GM12878 (cell line): ENCODE results near the gene LCE2A. TPM values are rescaled to one million over a fixed set of nuclear protein-coding genes. Genes with fewer than 3 reads are reported as not detected.

ENCODE experiments used
- ATAC-seq: fragments of 200-7000 bp; cut with Tn5 transposase; 3 replicates; pipeline ENCODE4 v1.9.1; 2020; ENCODE audit warnings: mild to moderate bottlenecking, moderate library complexity
- BruUV-seq: library from RNA; stranded (reverse); fragments of 400-500 nt; replicated peaks from 2 replicates; lab custom pipeline; 2021; lab: Mats Ljungman, UMichigan
- CTCF ChIA-PET: fragments of 300-600 bp; sonication (Branson Sonifier 250); formaldehyde crosslinking; extraction: SDS; loops from one replicate; lab custom pipeline; 2021; ENCODE audit warnings: inconsistent platforms; lab: Yijun Ruan, JAX
- POLR2A ChIA-PET: fragments of 350-600 bp; formaldehyde crosslinking; extraction: SDS; loops from one replicate; lab custom pipeline; 2021; ENCODE audit warnings: inconsistent platforms; lab: Charles Lee
- RAD21 ChIA-PET: fragments of 300-600 bp; sonication (Branson Sonifier 250); formaldehyde crosslinking; loops from one replicate; lab custom pipeline; 2023; ENCODE audit warnings: antibody characterized with exemption; ENCODE audit not compliant: unreplicated experiment; lab: Charles Lee
- SMC1A ChIA-PET: fragments of 300-600 bp; sonication (Branson Sonifier 250); formaldehyde crosslinking; loops from one replicate; lab custom pipeline; 2023; ENCODE audit not compliant: unreplicated experiment, uncharacterized antibody; lab: Charles Lee
- DNase-seq: peaks from one replicate; pipeline ENCODE4 v3.0.0-alpha.2; 2011; ENCODE audit warnings: low read depth, low spot score
- FAIRE-seq: peaks from 3 replicates; lab custom pipeline; 2011; peaks lifted over from hg19 to GRCh38; lab: Jason Lieb, UNC
- H2AFZ ChIP-seq: 2 replicates; pipeline ENCODE4 v1.6.0; 2011; ENCODE audit warnings: low read depth, low read length, control low read depth; ENCODE audit not compliant: control insufficient read depth
- H3K27ac ChIP-seq: 2 replicates; pipeline ENCODE4 v1.5.1; 2011; ENCODE audit warnings: control low read depth; ENCODE audit not compliant: control insufficient read depth, insufficient read depth
- H3K27me3 ChIP-seq, 2 experiments: replicated peaks in 1 of 2; 2 replicates each; pipeline versions ENCODE4 v1.6.0 to v1.6.1; 2011; ENCODE audit warnings: low read length in 1 of 2; ENCODE audit not compliant: control insufficient read depth in 2 of 2, insufficient read depth in 2 of 2
- H3K36me3 ChIP-seq, 2 experiments: 2 replicates each; pipeline ENCODE4 v1.5.1; 2011; ENCODE audit warnings: low read length in 1 of 2; ENCODE audit not compliant: control insufficient read depth in 2 of 2, insufficient read depth in 2 of 2
- H3K4me1 ChIP-seq: 2 replicates; pipeline ENCODE4 v1.6.1; 2011; ENCODE audit warnings: mild to moderate bottlenecking, low read length, moderate library complexity, mixed read lengths; ENCODE audit not compliant: control insufficient read depth, insufficient read depth
- H3K4me2 ChIP-seq: 2 replicates; pipeline ENCODE4 v1.6.0; 2011; ENCODE audit warnings: control low read depth; ENCODE audit not compliant: control insufficient read depth, insufficient read depth
- H3K4me3 ChIP-seq: fragments of 200-600 bp; sonication (generic); 2 replicates; pipeline ENCODE4 v1.5.1; 2016
- H3K79me2 ChIP-seq: 2 replicates; pipeline ENCODE4 v1.6.0; 2011; ENCODE audit warnings: low read length; ENCODE audit not compliant: control insufficient read depth, insufficient read depth
- H3K9ac ChIP-seq: 2 replicates; pipeline ENCODE4 v1.8.0; 2011; ENCODE audit warnings: low read length, control low read depth, mixed read lengths; ENCODE audit not compliant: control insufficient read depth, insufficient read depth
- H3K9me3 ChIP-seq: replicated peaks from 3 replicates; pipeline ENCODE4 v1.5.1; 2011; ENCODE audit warnings: mild to moderate bottlenecking, low read length; ENCODE audit not compliant: control insufficient read depth, insufficient read depth
- H4K20me1 ChIP-seq: 2 replicates; pipeline ENCODE4 v1.6.0; 2011; ENCODE audit not compliant: control insufficient read depth, insufficient read depth
- BMI1 ChIP-seq: fragments of 450-650 bp; IDR thresholded peaks from 2 replicates; pipeline ENCODE4 v1.6.1; 2016; ENCODE audit warnings: mild to moderate bottlenecking, moderate library complexity, borderline replicate concordance
- GABPA ChIP-seq: IDR thresholded peaks from 2 replicates; pipeline ENCODE4 v1.6.1; 2014; ENCODE audit warnings: antibody characterized with exemption, low read depth, mild to moderate bottlenecking, inconsistent platforms
- NFYB ChIP-seq: IDR thresholded peaks from 2 replicates; pipeline ENCODE4 v1.6.1; 2011; ENCODE audit warnings: low read depth, mild to moderate bottlenecking, low read length, improper control_type of control experiment, moderate library complexity; ENCODE audit not compliant: insufficient read depth
- RFX5 ChIP-seq: IDR thresholded peaks from 2 replicates; pipeline ENCODE4 v1.6.1; 2011; ENCODE audit warnings: low read depth, low read length, improper control_type of control experiment
- WGBS: methylation state at CpG from one replicate; pipeline ENCODE4 v1.1.6; 2016; ENCODE audit warnings: low lambda C conversion rate; ENCODE audit not compliant: insufficient replicate concordance, insufficient coverage; ENCODE audit errors: missing lambda C conversion rate; 5-methylcytosine and 5-hydroxymethylcytosine counted together
- in situ Hi-C: fragments of 300-500 bp; cut with MboI; formaldehyde crosslinking; loops from 9 replicates; pipeline ENCODE4 v1.14.3; 2018; ENCODE audit warnings: mixed read lengths
- intact Hi-C: fragments of 100-400 bp; cut with micrococcal nuclease; formaldehyde crosslinking; loops from one replicate; pipeline ENCODE4 v1.14.2; 2022; ENCODE audit not compliant: unreplicated experiment
- polyA plus RNA-seq, 11 experiments: library from polyadenylated mRNA; depleted of rRNA in 4 of 11; unstranded in 6 of 11; stranded (reverse) in 5 of 11; fragments of >200 nt; fragmentation: Nextera tagmentation in 4 of 11; fragmentation: Illumina TruSeq in 1 of 11; extraction: Ambion mirVana in 4 of 11; extraction: Trizol in 1 of 11; gene quantifications; 1 replicate in 1 of 11; 2 replicates in 10 of 11; pipeline versions ENCODE4 v1.2.1 to v1.2.3, GENCODE V29; 2011 to 2016; ENCODE audit warnings: inconsistent platforms in 2 of 11, missing spikeins in 2 of 11, low read depth in 1 of 11
- total RNA-seq, 4 experiments: library from RNA; depleted of rRNA in 3 of 4; stranded (reverse); fragments of >200 nt in 3 of 4; fragmentation: Illumina TruSeq in 1 of 4; extraction: Trizol in 1 of 4; gene quantifications; 2 replicates each; pipeline versions ENCODE4 v1.2.1 to v1.2.3, GENCODE V29; 2013 to 2021
- TF ChIP-seq, protein P1 (sequence below): fragments of 450-650 bp; IDR thresholded peaks from 2 replicates; pipeline ENCODE4 v1.6.1; 2018; ENCODE audit warnings: mild to moderate bottlenecking, low read depth, moderate library complexity; ENCODE audit not compliant: partially characterized antibody
- TF ChIP-seq, protein P2 (sequence below): IDR thresholded peaks from 2 replicates; pipeline ENCODE4 v1.6.1; 2011; ENCODE audit warnings: borderline replicate concordance, low read depth, mild to moderate bottlenecking, moderate library complexity, mixed read lengths, low read length; ENCODE audit not compliant: insufficient read depth; ENCODE audit errors: extremely low read length

LCE2A gene
- total and polyA plus RNA-seq, 10 of the 15 experiments (the other 5 are each of a cell fraction or from before 2014, with no cell fraction given), result not detected

DNA sequence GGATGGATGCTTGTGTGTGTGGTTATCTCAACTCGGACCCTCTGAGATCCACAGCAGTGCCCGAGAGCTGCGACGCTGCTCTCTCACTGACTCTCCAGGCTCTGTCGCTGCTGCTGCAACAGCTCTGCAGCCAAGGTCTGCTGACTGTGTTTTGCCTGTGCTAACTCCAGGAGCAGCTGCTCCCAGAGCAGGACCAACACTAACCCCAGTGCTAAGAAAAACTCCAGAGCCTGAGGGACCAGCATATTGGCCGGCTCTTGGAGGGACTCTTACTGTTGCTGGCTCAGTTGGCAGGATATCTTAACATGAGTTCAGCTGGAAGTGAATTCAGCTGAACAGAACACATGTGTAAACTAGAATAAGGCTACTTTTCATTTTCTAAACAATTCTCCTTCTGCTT is 18.7 kb upstream of the LCE2A start (continued):
- TF ChIP-seq, protein P1, sequence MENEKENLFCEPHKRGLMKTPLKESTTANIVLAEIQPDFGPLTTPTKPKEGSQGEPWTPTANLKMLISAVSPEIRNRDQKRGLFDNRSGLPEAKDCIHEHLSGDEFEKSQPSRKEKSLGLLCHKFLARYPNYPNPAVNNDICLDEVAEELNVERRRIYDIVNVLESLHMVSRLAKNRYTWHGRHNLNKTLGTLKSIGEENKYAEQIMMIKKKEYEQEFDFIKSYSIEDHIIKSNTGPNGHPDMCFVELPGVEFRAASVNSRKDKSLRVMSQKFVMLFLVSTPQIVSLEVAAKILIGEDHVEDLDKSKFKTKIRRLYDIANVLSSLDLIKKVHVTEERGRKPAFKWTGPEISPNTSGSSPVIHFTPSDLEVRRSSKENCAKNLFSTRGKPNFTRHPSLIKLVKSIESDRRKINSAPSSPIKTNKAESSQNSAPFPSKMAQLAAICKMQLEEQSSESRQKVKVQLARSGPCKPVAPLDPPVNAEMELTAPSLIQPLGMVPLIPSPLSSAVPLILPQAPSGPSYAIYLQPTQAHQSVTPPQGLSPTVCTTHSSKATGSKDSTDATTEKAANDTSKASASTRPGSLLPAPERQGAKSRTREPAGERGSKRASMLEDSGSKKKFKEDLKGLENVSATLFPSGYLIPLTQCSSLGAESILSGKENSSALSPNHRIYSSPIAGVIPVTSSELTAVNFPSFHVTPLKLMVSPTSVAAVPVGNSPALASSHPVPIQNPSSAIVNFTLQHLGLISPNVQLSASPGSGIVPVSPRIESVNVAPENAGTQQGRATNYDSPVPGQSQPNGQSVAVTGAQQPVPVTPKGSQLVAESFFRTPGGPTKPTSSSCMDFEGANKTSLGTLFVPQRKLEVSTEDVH, result no peak
- TF ChIP-seq, protein P2, sequence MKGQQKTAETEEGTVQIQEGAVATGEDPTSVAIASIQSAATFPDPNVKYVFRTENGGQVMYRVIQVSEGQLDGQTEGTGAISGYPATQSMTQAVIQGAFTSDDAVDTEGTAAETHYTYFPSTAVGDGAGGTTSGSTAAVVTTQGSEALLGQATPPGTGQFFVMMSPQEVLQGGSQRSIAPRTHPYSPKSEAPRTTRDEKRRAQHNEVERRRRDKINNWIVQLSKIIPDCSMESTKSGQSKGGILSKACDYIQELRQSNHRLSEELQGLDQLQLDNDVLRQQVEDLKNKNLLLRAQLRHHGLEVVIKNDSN, result no peak
- TF ChIP-seq GABPA, result no peak
- TF ChIP-seq BMI1, result no peak
- TF ChIP-seq RFX5, result no peak

DNA sequence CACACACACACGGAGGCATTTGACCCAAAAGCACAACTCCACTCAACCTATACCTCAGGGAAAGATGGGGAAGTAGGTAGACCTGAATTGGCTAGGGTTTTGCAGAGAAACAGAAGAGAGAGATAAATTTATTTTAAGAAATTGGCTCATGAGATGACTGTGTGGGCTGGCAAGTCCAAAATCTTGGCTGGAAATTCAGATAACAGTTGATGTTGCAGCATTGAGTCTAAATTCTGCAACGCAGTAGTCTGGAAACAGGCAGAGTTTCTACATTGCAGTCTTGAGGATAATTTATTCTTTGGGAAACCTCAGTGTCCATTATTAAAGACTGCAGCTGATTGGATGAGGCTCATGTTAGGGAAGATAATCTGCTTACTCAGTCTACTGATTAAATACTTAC is 16.5 kb upstream of the LCE2A start:
- DNase-seq, result no peak
- ChIA-PET POLR2A (no interaction called here), CTCF (interaction anchor here (0.7 kb wide), 1 partner anchor 9 kb away, joined by 3 read pairs; no protein-coding TSS in a partner anchor), RAD21 (no interaction called here), SMC1A (no interaction called here)
- BruUV-seq, result no TSS peak
- Histone ChIP-seq H3K27ac (no peak overlapping the region), H4K20me1 (no peaks in the 10 kb centered on the region), H3K4me3 (no peak overlapping the region), H3K4me1 (no peaks in the 10 kb centered on the region), H3K36me3 (no peaks in the 10 kb centered on the region), H3K9ac (no peak overlapping the region), H2AFZ (no peak overlapping the region), H3K79me2 (no peaks in the 10 kb centered on the region), H3K4me2 (no peak overlapping the region), H3K27me3 (peaks cover 0 to 2% of the 10 kb centered on the region in 2 experiments; a peak in 3 of 4 replicates), H3K9me3 (no peaks in the 10 kb centered on the region)
- in situ Hi-C loops, result no loop called here
- FAIRE-seq, result no peak
- ATAC-seq, result no peak
- WGBS, result 12% methylated on average over 2 of the region's 2 CpGs
- no peak for TF ChIP-seq NFYB
- intact Hi-C loops, result no loop called here
